ENCODE data around the gene WWOX. TPM values are rescaled to one million over a fixed set of nuclear protein-coding genes. Genes with fewer than 3 reads are reported as not detected.

Gene WWOX
- total RNA-seq, 6 experiments from 2014 or later, result 0.46 to 3.4 (median 1.3) TPM

- no peak for TF ChIP-seq CTCF (IDR thresholded peaks at IDR 0.05)
- no peaks in the 10 kb centered on the region for H3K27me3 Mint-ChIP-seq (ENCODE audit: insufficient read depth)
- peaks cover 56% of the 10 kb centered on the region for H3K9me3 Mint-ChIP-seq
- no peak for DNase-seq
- peaks cover 11% of the 10 kb centered on the region; the same call in 1 of the 2 replicates for H3K36me3 Mint-ChIP-seq (ENCODE audit: low read depth)
- H3K4me1 Mint-ChIP-seq (ENCODE audit: low read depth), result no peaks in the 10 kb centered on the region
- H3K27ac Mint-ChIP-seq, result no peak overlapping the region
- H3K4me3 Mint-ChIP-seq, result no peak overlapping the region
Observed at GRCh38 chr16:78211946-78212345, 112.5 kb downstream of the WWOX start.

- H3K27me3 Mint-ChIP-seq (ENCODE audit: insufficient read depth), result no peaks in the 10 kb centered on the region
Observed at GRCh38 chr16:78212674-78213073, 113.2 kb downstream of the WWOX start.

DNA sequence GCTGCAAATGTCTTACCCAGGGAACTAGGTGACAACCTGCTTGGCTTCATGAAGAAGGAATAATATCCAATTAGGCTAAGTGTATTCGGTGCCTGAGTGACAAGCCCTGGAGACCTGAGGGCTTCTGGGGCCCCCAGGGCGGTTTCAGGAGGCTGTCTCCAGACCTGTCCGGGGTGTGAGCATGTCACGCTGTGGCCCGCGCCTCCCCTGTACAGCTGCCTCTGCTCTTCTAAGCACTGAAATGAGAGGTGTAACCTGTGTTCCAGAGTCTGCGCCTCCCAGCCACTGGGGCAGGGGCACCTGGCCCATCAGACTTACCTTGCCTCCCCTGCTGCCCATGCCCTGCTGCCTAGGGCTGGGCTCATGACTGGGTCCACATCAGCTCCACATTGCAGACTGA, 114.3 kb downstream of the WWOX start:
- no peak overlapping the region for H3K4me3 Mint-ChIP-seq
- H3K9me3 Mint-ChIP-seq, result peaks cover 71% of the 10 kb centered on the region
- H3K4me1 Mint-ChIP-seq (ENCODE audit: low read depth), result no peaks in the 10 kb centered on the region
- H3K27me3 Mint-ChIP-seq (ENCODE audit: insufficient read depth), result no peaks in the 10 kb centered on the region
- no peak for DNase-seq
- H3K27ac Mint-ChIP-seq, result no peak overlapping the region
- peaks cover 11% of the 10 kb centered on the region; the same call in 1 of the 2 replicates for H3K36me3 Mint-ChIP-seq (ENCODE audit: low read depth)
- no peak for TF ChIP-seq CTCF (IDR thresholded peaks at IDR 0.05)

More at GRCh38 chr16:78212674-78213073, 113.2 kb downstream of the WWOX start:
- no peak for TF ChIP-seq CTCF (IDR thresholded peaks at IDR 0.05)
- Mint-ChIP-seq H3K4me1 (ENCODE audit: low read depth) (no peaks in the 10 kb centered on the region), H3K36me3 (ENCODE audit: low read depth) (peaks cover 11% of the 10 kb centered on the region; the same call in 1 of the 2 replicates), H3K27ac (no peak overlapping the region), H3K4me3 (no peak overlapping the region), H3K9me3 (peaks cover 61% of the 10 kb centered on the region)
- DNase-seq, result no peak

DNA sequence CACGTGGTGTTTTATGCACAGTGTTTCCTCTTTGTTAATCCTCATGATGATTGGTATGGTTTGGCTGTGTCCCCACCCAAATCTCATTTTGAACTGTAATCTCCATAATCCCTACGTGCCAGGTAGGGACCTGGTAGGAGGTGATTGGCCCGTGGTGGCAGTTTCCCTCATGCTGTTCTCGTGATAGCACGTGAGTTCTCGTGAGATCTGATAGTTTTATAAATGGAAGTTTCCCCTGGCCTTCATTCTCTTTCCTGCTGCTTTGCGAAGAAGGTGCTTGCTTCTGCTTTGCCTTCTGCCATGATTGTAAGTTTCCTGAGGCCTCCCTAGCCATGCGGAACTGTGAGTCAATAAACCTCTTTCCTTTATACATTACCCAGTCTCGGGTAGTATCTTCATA, 115.8 kb downstream of the WWOX start:
- Mint-ChIP-seq H3K36me3 (ENCODE audit: low read depth) (peaks cover 11% of the 10 kb centered on the region; the same call in 1 of the 2 replicates), H3K4me1 (ENCODE audit: low read depth) (no peaks in the 10 kb centered on the region), H3K27me3 (ENCODE audit: insufficient read depth) (no peaks in the 10 kb centered on the region), H3K27ac (no peak overlapping the region), H3K4me3 (no peak overlapping the region), H3K9me3 (peaks cover 80% of the 10 kb centered on the region)
- TF ChIP-seq CTCF (IDR thresholded peaks at IDR 0.05), result no peak
- no peak for DNase-seq

DNA sequence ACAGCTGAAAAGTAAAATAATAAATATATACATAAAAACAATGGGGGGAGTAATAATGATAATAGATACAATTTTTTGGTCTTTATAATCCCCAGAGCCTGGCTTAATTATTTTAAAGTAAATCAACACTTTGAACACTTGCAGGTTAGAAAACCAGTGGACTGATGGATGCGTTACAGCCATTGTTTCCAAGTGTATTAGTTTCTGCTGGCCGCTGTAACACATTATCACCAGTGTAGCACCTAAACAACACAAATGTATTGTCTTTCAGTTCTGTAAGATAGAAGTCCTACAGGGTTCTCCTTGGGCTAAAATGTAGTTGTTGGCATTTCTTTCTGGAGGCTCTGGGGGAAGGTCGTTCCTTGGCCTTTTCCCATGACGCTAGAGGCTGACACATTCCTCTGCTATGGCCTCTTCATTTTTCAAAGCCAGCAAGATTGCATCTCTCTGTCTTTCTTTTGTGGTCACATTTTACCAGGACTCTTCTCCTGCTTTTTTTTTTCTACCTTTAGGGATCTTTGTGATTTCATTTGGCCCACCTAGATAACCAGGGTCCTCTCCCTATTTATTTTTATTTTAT, 116.8 kb downstream of the WWOX start:
- Mint-ChIP-seq H3K4me1 (ENCODE audit: low read depth) (no peaks in the 10 kb centered on the region), H3K36me3 (ENCODE audit: low read depth) (peaks cover 11% of the 10 kb centered on the region; the same call in 1 of the 2 replicates), H3K27ac (no peak overlapping the region), H3K27me3 (ENCODE audit: insufficient read depth) (no peaks in the 10 kb centered on the region), H3K9me3 (peaks cover 72% of the 10 kb centered on the region), H3K4me3 (no peak overlapping the region)
- TF ChIP-seq CTCF (IDR thresholded peaks at IDR 0.05), result no peak
- no peak for DNase-seq
